ENCODE results near the gene SLC2A4RG.

DNA sequence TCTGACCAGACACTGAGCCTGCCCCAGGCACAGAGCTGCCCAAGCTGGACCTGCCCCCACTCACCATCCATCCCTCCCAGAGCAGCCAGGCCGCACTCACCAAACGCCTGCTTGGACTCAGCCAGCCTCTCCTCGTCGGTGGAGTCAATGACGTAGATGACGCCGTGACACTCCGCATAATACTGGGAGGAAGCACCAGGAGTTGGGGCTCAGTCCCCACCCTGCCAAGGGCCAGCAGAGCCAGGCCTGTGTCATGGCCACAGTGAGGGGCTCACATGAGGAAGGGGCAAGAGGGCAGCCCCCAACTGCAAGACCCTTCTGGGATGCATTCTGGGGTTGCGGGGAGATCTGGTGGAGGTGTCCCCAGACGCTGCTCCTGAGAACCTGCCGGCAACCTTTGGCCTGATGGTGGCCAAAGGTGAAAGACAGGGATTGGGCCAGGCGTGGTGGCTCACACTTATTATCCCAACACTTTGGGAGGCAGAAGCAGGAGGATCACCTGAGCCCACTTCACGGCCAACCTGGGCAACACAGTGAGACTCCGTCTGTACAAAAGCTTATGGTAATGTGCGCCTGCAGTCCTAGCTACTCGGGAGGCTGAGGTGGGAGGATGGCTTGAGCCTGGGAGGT is 37.4 kb upstream of the SLC2A4RG start:
- TF ChIP-seq POLR2AphosphoS5 (IDR thresholded peaks at IDR 0.05) = no peak
- TF ChIP-seq, protein P1, sequence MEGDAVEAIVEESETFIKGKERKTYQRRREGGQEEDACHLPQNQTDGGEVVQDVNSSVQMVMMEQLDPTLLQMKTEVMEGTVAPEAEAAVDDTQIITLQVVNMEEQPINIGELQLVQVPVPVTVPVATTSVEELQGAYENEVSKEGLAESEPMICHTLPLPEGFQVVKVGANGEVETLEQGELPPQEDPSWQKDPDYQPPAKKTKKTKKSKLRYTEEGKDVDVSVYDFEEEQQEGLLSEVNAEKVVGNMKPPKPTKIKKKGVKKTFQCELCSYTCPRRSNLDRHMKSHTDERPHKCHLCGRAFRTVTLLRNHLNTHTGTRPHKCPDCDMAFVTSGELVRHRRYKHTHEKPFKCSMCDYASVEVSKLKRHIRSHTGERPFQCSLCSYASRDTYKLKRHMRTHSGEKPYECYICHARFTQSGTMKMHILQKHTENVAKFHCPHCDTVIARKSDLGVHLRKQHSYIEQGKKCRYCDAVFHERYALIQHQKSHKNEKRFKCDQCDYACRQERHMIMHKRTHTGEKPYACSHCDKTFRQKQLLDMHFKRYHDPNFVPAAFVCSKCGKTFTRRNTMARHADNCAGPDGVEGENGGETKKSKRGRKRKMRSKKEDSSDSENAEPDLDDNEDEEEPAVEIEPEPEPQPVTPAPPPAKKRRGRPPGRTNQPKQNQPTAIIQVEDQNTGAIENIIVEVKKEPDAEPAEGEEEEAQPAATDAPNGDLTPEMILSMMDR (IDR thresholded peaks at IDR 0.05) = no peak
- TF ChIP-seq POLR2A (IDR thresholded peaks at IDR 0.05) = no peak
- no peak for TF ChIP-seq EP300 (IDR thresholded peaks at IDR 0.05)
